Stimulated activated naive CD8-positive, alpha-beta T cell treated with anti-CD3 and anti-CD28 coated beads, Interleukin-15, Interleukin-2, amounts not matched to agents 100 ng/mL and 50 ng/mL, for 24 hours (primary cell): ENCODE results near the gene CNDP1.

Experiments
- H3K27ac Mint-ChIP-seq: one replicate; pipeline ENCODE4 v1.8.0; 2021; ENCODE audit warnings: mild to moderate bottlenecking, mixed read lengths
- H3K27me3 Mint-ChIP-seq: one replicate; pipeline ENCODE4 v1.8.0; 2021; ENCODE audit warnings: mixed read lengths
- H3K36me3 Mint-ChIP-seq: one replicate; pipeline ENCODE4 v1.8.0; 2021; ENCODE audit warnings: low read depth, mixed read lengths
- H3K4me1 Mint-ChIP-seq: one replicate; pipeline ENCODE4 v1.8.0; 2021; ENCODE audit warnings: low read depth, mixed read lengths
- H3K4me3 Mint-ChIP-seq: one replicate; pipeline ENCODE4 v1.8.0; 2021; ENCODE audit warnings: mild to moderate bottlenecking, mixed read lengths
- H3K9me3 Mint-ChIP-seq: one replicate; pipeline ENCODE4 v1.8.0; 2021; ENCODE audit warnings: mixed read lengths

CNDP1 gene

DNA sequence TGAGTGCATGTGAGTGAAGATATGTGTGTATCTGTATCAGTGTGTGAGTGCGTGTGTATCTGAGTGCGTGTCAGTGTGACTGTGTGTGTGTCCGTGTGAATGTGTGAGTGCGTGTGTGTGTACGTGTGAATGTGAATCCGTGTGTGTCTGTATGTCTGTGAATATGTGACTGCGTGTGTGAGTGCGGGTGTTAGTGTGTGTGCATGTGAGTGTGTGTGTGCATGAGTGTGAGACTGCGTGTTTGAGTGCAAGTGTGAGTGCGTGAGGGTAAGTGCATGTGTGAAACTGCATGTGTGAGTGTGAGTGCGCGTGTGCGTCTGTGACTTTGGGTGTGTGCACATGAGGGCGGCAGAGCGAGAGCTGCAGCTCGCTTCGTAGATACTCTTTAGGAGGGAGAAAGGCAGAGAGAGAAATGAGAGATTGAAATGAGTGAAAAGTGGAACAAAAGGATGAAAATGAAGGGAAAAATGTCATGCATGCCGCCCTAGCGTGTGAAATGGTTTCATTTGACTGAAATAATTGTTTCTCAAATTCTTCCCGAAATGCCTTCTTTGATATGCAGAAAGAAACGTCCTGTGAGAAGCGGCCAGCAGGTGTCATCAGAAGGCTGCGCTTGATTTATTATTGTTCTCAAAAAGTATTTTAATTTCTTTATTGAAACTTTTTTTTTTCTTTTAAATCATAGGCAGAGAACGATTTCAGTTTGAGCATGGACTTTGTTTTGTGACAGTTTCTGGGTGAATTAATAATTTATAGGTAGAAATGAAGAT lies 88.9 kb downstream of the CNDP1 start:
- H3K36me3 Mint-ChIP-seq, result no peaks in the 10 kb centered on the region
- peaks cover 3% of the 10 kb centered on the region for H3K4me1 Mint-ChIP-seq

DNA sequence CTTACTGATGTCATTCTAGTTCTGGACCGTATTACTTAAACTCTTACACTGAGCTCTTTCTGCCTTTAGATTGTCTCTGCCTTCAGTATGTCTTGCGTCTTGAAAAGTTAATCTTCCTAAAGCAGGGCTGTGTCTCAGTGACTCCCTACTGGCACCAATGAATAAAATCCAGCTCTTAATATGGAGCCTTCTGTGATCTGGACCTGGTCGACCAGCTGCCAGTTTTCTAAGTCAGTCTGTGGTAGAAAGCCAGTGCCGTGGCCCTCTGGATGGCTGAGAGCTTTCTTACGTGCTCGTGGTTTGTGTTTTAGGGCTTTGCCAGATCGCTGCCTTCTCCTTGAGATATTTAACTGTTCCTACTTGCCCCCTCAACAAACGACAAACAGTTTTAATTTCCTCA lies 90.2 kb downstream of the CNDP1 start:
- H3K36me3 Mint-ChIP-seq, result no peaks in the 10 kb centered on the region
- H3K27ac Mint-ChIP-seq, result no peak overlapping the region
- H3K4me1 Mint-ChIP-seq, result peaks cover 3% of the 10 kb centered on the region
- H3K9me3 Mint-ChIP-seq, result no peaks in the 10 kb centered on the region
- H3K27me3 Mint-ChIP-seq, result no peaks in the 10 kb centered on the region
- H3K4me3 Mint-ChIP-seq, result no peak overlapping the region

More for the DNA sequence above, 88.9 kb downstream of the CNDP1 start:
- H3K4me3 Mint-ChIP-seq, result no peak overlapping the region
- H3K27ac Mint-ChIP-seq, result no peak overlapping the region
- H3K27me3 Mint-ChIP-seq, result no peaks in the 10 kb centered on the region
- no peaks in the 10 kb centered on the region for H3K9me3 Mint-ChIP-seq

DNA sequence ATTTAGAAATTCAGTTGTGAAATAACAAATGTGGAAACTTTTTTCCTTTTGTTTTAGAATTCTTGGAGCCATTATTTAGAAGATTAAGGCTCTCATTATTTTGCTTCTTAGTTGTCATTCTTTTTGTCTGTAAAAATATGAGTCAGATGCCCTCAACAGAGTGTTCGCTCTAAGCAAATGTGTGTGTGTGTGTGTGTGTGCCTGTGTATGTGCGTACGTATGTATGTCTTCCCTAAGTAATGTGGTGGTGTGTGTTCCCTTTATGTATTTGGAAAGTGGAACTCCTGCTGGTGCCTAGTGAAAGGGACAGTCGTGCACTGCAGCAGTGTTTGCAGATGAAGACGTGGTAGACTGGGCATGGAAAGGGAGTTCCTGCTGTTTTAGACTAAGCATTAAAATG lies 90.9 kb downstream of the CNDP1 start:
- Mint-ChIP-seq H3K4me3 (no peak overlapping the region), H3K27ac (no peak overlapping the region), H3K4me1 (peaks cover 3% of the 10 kb centered on the region)

DNA sequence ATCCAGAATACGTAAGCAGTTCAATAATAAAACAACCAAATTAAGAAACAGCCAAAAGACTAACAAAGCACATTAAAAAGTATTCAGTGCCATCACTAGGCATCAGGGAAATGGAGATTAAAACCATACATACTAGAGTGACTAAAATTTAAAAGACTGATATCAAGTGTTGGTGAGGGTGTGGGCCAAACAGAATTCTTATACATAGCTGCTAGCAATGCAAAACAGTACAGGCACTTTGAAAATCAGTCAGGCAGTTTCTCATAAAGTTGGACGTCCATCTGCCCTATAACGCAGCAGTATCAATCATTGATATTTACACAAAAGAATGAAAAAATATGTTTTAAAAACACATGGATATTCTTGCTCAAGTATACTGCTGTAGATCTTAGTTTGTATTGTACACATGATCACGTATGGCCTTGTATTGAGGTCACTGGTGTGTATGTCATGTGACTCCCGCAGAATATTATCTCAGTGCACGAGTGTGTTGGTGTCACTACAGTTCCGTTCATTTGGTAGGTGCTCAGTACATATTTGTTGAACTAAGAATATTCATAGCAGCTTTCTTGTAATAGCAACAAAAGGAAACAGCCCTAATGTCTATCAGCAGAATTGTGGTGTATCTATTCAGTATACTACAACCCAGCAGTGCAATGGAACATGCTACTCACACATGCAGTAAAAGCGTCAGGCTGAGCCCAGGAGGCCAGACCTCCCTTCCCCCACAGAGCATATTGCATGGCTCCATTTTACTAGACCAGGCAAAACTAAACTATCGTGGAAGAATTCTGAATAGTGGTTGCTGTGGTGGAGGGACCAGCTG lies 92.0 kb downstream of the CNDP1 start:
- H3K27ac Mint-ChIP-seq, result no peak overlapping the region
- no peak overlapping the region for H3K4me3 Mint-ChIP-seq
- no peaks in the 10 kb centered on the region for H3K9me3 Mint-ChIP-seq
- H3K27me3 Mint-ChIP-seq, result no peaks in the 10 kb centered on the region
- peaks cover 13% of the 10 kb centered on the region for H3K4me1 Mint-ChIP-seq
- H3K36me3 Mint-ChIP-seq, result peaks cover 6% of the 10 kb centered on the region

More for the DNA sequence above, 90.9 kb downstream of the CNDP1 start:
- Mint-ChIP-seq H3K36me3 (no peaks in the 10 kb centered on the region), H3K27me3 (no peaks in the 10 kb centered on the region), H3K9me3 (no peaks in the 10 kb centered on the region)

DNA sequence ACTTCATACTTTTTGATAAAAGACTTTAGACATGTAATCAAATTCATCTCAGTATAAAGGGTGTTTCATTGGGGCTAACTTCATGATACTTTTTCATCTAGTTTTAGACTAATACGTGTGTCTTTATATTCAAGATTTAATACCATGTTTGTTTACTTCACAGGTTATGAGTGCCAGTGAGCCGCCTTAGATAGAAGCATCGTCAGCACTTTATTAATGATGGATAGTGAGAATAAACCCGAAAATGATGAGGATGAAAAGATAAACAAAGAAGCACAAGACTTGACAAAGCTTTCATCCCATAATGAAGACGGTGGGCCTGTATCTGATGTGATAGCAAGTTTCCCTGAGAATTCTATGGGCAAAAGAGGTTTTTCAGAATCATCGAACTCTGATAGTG lies 96.5 kb downstream of the CNDP1 start:
- peak overlapping the region; percentile 45 for H3K4me3 Mint-ChIP-seq
- H3K27ac Mint-ChIP-seq, result peak overlapping the region; percentile 79
- no peaks in the 10 kb centered on the region for H3K27me3 Mint-ChIP-seq
- H3K9me3 Mint-ChIP-seq, result no peaks in the 10 kb centered on the region
- H3K36me3 Mint-ChIP-seq, result peaks cover 51% of the 10 kb centered on the region
- peaks cover 29% of the 10 kb centered on the region for H3K4me1 Mint-ChIP-seq

DNA sequence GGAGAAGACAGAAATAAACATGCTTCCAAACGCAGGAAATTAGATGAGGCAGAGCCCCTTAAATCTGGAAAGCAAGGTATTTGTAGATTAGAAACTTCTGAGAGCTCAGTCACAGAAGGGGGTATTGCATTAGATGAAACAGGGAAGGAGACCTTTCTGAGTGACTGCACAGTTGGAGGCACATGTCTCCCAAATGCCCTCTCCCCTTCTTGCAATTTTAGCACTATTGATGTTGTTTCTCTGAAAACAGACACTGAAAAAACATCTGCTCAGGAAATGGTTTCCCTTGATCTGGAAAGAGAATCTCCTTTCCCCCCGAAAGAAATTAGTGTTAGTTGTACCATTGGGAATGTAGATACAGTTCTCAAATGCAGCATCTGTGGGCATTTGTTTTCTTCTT lies 96.9 kb downstream of the CNDP1 start:
- Mint-ChIP-seq H3K9me3 (no peaks in the 10 kb centered on the region), H3K4me3 (peak overlapping the region; percentile 45), H3K36me3 (peaks cover 51% of the 10 kb centered on the region), H3K27me3 (no peaks in the 10 kb centered on the region), H3K4me1 (peaks cover 29% of the 10 kb centered on the region), H3K27ac (peak overlapping the region; percentile 79)

DNA sequence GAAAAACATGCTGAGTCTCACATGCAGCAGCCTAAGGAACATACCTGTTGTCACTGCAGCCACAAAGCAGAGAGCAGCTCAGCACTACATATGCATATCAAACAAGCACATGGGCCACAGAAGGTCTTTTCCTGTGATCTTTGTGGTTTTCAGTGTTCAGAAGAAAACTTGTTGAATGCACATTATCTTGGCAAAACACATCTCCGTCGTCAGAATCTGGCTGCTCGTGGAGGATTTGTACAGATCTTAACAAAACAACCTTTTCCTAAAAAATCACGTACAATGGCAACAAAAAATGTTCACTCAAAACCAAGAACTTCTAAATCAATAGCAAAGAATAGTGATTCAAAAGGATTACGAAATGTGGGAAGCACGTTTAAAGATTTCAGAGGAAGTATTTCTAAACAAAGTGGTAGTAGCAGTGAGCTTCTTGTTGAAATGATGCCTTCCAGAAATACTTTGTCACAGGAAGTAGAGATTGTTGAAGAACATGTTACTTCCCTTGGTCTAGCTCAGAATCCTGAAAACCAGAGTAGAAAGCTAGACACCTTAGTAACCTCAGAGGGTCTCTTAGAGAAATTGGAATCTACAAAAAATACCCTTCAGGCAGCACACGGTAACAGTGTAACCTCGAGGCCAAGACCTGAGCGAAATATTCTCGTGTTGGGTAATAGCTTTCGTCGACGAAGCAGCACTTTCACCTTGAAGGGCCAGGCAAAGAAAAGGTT lies 97.5 kb downstream of the CNDP1 start:
- Mint-ChIP-seq H3K27ac (peak overlapping the region; percentile 79), H3K36me3 (peaks cover 51% of the 10 kb centered on the region), H3K4me1 (peaks cover 29% of the 10 kb centered on the region), H3K4me3 (peak overlapping the region; percentile 45), H3K27me3 (no peaks in the 10 kb centered on the region), H3K9me3 (no peaks in the 10 kb centered on the region)

DNA sequence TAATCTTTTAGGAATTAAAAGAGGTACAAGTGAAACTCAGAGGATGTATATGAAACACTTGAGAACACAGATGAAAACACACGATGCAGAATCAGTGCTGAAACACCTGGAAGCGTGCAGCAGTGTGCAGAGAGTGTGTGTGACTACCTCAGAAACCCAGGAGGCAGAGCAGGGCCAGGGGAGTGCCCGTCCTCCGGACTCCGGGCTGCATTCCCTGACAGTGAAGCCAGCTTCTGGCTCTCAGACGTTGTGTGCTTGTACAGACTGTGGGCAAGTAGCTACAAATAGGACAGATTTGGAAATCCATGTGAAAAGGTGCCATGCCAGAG lies 98.0 kb downstream of the CNDP1 start:
- Mint-ChIP-seq H3K9me3 (no peaks in the 10 kb centered on the region), H3K4me3 (no peak overlapping the region), H3K27me3 (no peaks in the 10 kb centered on the region), H3K4me1 (peaks cover 29% of the 10 kb centered on the region), H3K27ac (peak overlapping the region; percentile 79), H3K36me3 (peaks cover 51% of the 10 kb centered on the region)

DNA sequence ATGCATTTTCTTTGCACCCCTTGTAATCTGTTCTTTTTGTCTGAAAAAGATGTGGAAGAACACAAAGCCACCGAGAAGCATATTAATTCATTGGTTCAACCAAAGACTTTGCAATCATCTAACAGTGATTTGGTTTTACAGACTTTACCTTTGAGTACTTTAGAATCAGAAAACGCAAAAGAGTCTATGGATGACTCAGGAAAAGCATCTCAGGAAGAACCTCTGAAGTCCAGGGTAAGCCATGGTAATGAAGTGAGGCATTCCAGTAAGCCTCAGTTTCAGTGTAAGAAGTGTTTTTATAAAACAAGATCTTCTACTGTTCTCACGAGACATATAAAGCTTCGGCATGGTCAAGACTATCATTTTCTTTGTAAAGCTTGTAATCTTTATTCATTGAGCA lies 98.6 kb downstream of the CNDP1 start:
- H3K27me3 Mint-ChIP-seq, result no peaks in the 10 kb centered on the region
- no peaks in the 10 kb centered on the region for H3K9me3 Mint-ChIP-seq
- H3K27ac Mint-ChIP-seq, result peak overlapping the region; percentile 79
- H3K4me3 Mint-ChIP-seq, result no peak overlapping the region
- peaks cover 29% of the 10 kb centered on the region for H3K4me1 Mint-ChIP-seq
- H3K36me3 Mint-ChIP-seq, result peaks cover 51% of the 10 kb centered on the region

DNA sequence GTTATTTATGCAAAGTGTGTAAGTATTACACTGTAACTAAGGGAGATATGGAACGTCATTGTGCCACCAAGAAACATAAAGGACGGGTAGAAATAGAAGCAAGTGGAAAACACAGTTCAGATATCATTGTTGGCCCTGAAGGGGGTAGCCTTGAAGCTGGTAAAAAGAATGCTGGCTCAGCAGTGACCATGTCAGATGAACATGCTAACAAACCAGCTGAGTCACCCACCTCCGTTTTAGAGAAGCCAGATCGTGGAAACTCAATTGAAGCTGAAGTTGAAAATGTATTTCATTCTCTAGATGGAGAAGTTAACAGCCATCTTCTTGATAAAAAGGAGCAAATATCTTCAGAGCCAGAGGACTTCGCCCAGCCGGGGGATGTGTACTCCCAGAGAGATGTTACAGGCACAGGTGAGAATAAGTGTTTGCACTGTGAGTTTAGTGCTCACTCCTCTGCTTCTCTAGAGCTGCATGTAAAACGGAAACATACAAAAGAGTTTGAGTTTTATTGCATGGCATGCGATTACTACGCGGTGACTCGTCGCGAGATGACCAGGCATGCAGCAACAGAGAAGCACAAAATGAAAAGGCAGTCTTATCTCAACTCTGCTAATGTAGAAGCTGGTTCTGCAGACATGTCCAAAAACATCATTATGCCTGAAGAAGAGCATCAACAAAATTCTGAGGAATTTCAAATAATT lies 99.5 kb downstream of the CNDP1 start:
- peaks cover 51% of the 10 kb centered on the region for H3K36me3 Mint-ChIP-seq
- peaks cover 29% of the 10 kb centered on the region for H3K4me1 Mint-ChIP-seq
- no peak overlapping the region for H3K4me3 Mint-ChIP-seq
- no peak overlapping the region for H3K27ac Mint-ChIP-seq
- H3K27me3 Mint-ChIP-seq, result no peaks in the 10 kb centered on the region
- no peaks in the 10 kb centered on the region for H3K9me3 Mint-ChIP-seq

DNA sequence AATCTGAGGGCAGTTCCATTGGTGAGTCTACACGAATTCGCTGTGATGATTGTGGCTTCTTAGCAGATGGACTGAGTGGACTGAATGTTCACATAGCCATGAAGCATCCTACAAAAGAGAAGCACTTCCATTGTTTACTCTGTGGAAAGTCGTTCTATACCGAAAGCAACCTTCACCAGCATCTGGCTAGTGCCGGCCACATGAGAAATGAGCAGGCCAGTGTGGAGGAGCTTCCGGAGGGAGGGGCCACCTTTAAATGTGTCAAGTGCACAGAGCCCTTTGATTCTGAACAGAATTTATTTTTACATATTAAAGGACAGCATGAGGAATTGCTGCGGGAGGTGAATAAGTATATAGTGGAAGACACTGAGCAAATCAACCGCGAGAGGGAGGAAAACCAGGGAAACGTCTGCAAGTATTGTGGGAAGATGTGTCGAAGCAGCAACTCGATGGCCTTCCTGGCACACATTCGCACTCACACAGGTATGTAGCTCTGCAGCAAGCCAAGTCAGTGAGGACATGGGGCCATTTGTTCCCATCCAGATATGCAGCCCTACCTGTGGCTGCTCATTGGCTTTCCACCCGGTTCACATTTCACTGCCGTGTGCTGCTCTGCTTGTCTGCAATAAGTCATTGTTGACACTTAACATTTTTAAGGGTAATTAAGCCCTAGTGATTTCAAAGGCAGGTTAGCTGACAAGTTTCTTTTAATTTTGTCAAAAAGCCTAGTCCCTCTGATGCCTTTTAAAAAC lies 101.1 kb downstream of the CNDP1 start:
- Mint-ChIP-seq H3K4me3 (no peak overlapping the region), H3K27ac (no peak overlapping the region), H3K9me3 (no peaks in the 10 kb centered on the region), H3K36me3 (peaks cover 51% of the 10 kb centered on the region), H3K27me3 (no peaks in the 10 kb centered on the region), H3K4me1 (peaks cover 28% of the 10 kb centered on the region)
